Neuronal stem cell (in vitro differentiated cells): ENCODE data around the gene C11orf21.
A peak's percentile ranks its signal among the peaks of the same experiment; 100 is the strongest.

Experiments
- DNase-seq: peaks from one replicate; pipeline ENCODE4 v3.0.0-alpha.2; 2013; ENCODE audit warnings: low spot score
- H2AFZ ChIP-seq: one replicate; pipeline ENCODE4 v1.6.1; 2013; ENCODE audit warnings: mild to moderate bottlenecking, low read length, inconsistent platforms
- H2AK5ac ChIP-seq: 2 replicates; pipeline ENCODE4 v1.6.1; 2013; ENCODE audit warnings: low read depth, mild to moderate bottlenecking, inconsistent platforms, low read length, moderate library complexity, mixed read lengths
- H2BK120ac ChIP-seq: 2 replicates; pipeline ENCODE4 v1.6.1; 2013; ENCODE audit warnings: low read depth, mild to moderate bottlenecking, inconsistent platforms, low read length, moderate library complexity, mixed read lengths
- H2BK12ac ChIP-seq: one replicate; pipeline ENCODE4 v1.6.1; 2013; ENCODE audit warnings: low read length, inconsistent platforms
- H2BK15ac ChIP-seq: 2 replicates; pipeline ENCODE4 v1.6.1; 2013; ENCODE audit warnings: mild to moderate bottlenecking, low read length, inconsistent platforms, mixed read lengths
- H2BK5ac ChIP-seq: one replicate; pipeline ENCODE4 v1.6.1; 2013; ENCODE audit warnings: inconsistent platforms, mild to moderate bottlenecking, low read length, moderate library complexity
- H3K14ac ChIP-seq: one replicate; pipeline ENCODE4 v1.6.1; 2013; ENCODE audit warnings: low read length, inconsistent platforms
- H3K18ac ChIP-seq: 2 replicates; pipeline ENCODE4 v1.6.1; 2013; ENCODE audit warnings: low read length, inconsistent platforms
- H3K23ac ChIP-seq: 2 replicates; pipeline ENCODE4 v1.6.1; 2013; ENCODE audit warnings: low read depth, mild to moderate bottlenecking, mixed read lengths, low read length, inconsistent platforms; ENCODE audit not compliant: poor library complexity
- H3K27ac ChIP-seq: replicated peaks from 3 replicates; pipeline ENCODE4 v1.5.1; 2013; ENCODE audit warnings: low read length, inconsistent platforms
- H3K27me3 ChIP-seq, 3 experiments: 2 replicates each; pipeline ENCODE4 v1.6.1; 2013; ENCODE audit warnings: low read length in 3 of 3, mild to moderate bottlenecking in 2 of 3, inconsistent platforms in 1 of 3, low read depth in 1 of 3, mixed read lengths in 1 of 3, moderate library complexity in 1 of 3; ENCODE audit not compliant: control insufficient read depth in 3 of 3, insufficient read depth in 3 of 3
- H3K36me3 ChIP-seq, 2 donors: replicated peaks in 1 of 2; 2 replicates each; pipeline ENCODE4 v1.6.1; 2013; ENCODE audit warnings: low read length in 2 of 2; ENCODE audit not compliant: control insufficient read depth in 2 of 2, insufficient read depth in 2 of 2
- H3K4ac ChIP-seq: 2 replicates; pipeline ENCODE4 v1.6.1; 2013; ENCODE audit warnings: inconsistent platforms, mild to moderate bottlenecking, low read length, moderate library complexity
- H3K4me1 ChIP-seq, 2 donors: 1 replicate in 1 of 2; 2 replicates in 1 of 2; pipeline ENCODE4 v1.6.1; 2013; ENCODE audit warnings: low read length in 2 of 2, low read depth in 1 of 2; ENCODE audit not compliant: control insufficient read depth in 2 of 2, insufficient read depth in 1 of 2
- H3K4me2 ChIP-seq: one replicate; pipeline ENCODE4 v1.6.1; 2013; ENCODE audit warnings: mild to moderate bottlenecking, low read length, inconsistent platforms; ENCODE audit not compliant: insufficient read depth, poor library complexity, severe bottlenecking
- H3K4me3 ChIP-seq, 2 donors: 2 replicates each; pipeline ENCODE4 v1.5.1; 2013; ENCODE audit warnings: low read length in 2 of 2, mild to moderate bottlenecking in 2 of 2, inconsistent platforms in 1 of 2, moderate library complexity in 1 of 2
- H3K79me1 ChIP-seq: one replicate; pipeline ENCODE4 v1.6.1; 2013; ENCODE audit warnings: low read depth, mild to moderate bottlenecking, inconsistent platforms, low read length, moderate library complexity
- H3K9ac ChIP-seq: one replicate; pipeline ENCODE4 v1.6.1; 2013; ENCODE audit warnings: mild to moderate bottlenecking, low read depth, low read length, inconsistent platforms; ENCODE audit not compliant: poor library complexity
- H3K9me3 ChIP-seq, 2 donors: replicated peaks in 1 of 2; 2 replicates each; pipeline versions ENCODE3 to v1.6.1; 2013; ENCODE audit warnings: low read length in 2 of 2, mild to moderate bottlenecking in 2 of 2, inconsistent platforms in 1 of 2, low read depth in 1 of 2, mixed read lengths in 1 of 2, moderate library complexity in 1 of 2; ENCODE audit not compliant: control insufficient read depth in 2 of 2, insufficient read depth in 1 of 2
- H4K8ac ChIP-seq: one replicate; pipeline ENCODE4 v1.6.1; 2013; ENCODE audit warnings: low read depth, mild to moderate bottlenecking, inconsistent platforms, low read length, moderate library complexity
- H4K91ac ChIP-seq: one replicate; pipeline ENCODE4 v1.6.1; 2013; ENCODE audit warnings: low read length, low read depth, mild to moderate bottlenecking, inconsistent platforms; ENCODE audit not compliant: poor library complexity
- WGBS, 2 donors: extraction: QIAGEN DNeasy Blood & Tissue Kit; methylation state at CpG; one replicate each; pipeline ENCODE4 v1.1.7; 2013; ENCODE audit warnings: missing lambda C conversion rate in 2 of 2, mixed read lengths in 1 of 2; ENCODE audit not compliant: insufficient read length in 2 of 2, insufficient replicate concordance in 1 of 2; ENCODE audit errors: extremely low coverage in 2 of 2; 5-methylcytosine and 5-hydroxymethylcytosine counted together

C11orf21 gene

GRCh38 chr11:2275334-2276279, 26.1 kb downstream of the C11orf21 start:
- Histone ChIP-seq H3K27me3 (peaks cover 17 to 53% (median 40%) of the 10 kb centered on the region in 3 experiments), H3K23ac (peak overlapping the region; percentile 8)

GRCh38 chr11:2273771-2274170, 27.9 kb downstream of the C11orf21 start:
- Histone ChIP-seq H2BK15ac (no peak overlapping the region), H3K4ac (no peak overlapping the region), H3K14ac (no peak overlapping the region), H2BK5ac (no peak overlapping the region), H3K23ac (no peak overlapping the region), H2AFZ (no peak overlapping the region), H3K9ac (no peak overlapping the region), H3K18ac (no peak overlapping the region), H2AK5ac (no peak overlapping the region), H3K4me3 (no peak overlapping the region), H3K79me1 (no peaks in the 10 kb centered on the region), H3K4me1 (peaks cover 0 to 4% of the 10 kb centered on the region in 2 donors), H4K8ac (no peak overlapping the region), H3K36me3 (no peaks in the 10 kb centered on the region), H3K27ac (no peak overlapping the region), H2BK120ac (no peak overlapping the region), H3K9me3 (no peaks in the 10 kb centered on the region), H4K91ac (no peak overlapping the region), H2BK12ac (no peak overlapping the region), H3K27me3 (peaks cover 33 to 69% (median 59%) of the 10 kb centered on the region in 3 experiments), H3K4me2 (no peak overlapping the region)
- no peak for DNase-seq
- no CpG with 5 or more reads among the region's 12 CpGs for WGBS, 2 donors

More at GRCh38 chr11:2275334-2276279, 26.1 kb downstream of the C11orf21 start:
- H3K4me3 ChIP-seq: no peak overlapping the region
- no peak overlapping the region for H3K4ac ChIP-seq
- H4K91ac ChIP-seq: no peak overlapping the region
- DNase-seq: no peak
- H3K36me3 ChIP-seq: no peaks in the 10 kb centered on the region
- peak overlapping the region; percentile 43 for H2BK12ac ChIP-seq
- peak overlapping the region; percentile 13 for H3K18ac ChIP-seq
- peak overlapping the region; percentile 60 for H2AK5ac ChIP-seq
- H3K4me2 ChIP-seq: no peak overlapping the region
- no peak overlapping the region for H3K9ac ChIP-seq
- no peak overlapping the region for H2AFZ ChIP-seq
- no peaks in the 10 kb centered on the region for H3K4me1 ChIP-seq
- no peak overlapping the region for H2BK5ac ChIP-seq
- peak overlapping the region; percentile 78 for H3K14ac ChIP-seq
- H3K9me3 ChIP-seq: peaks cover 0 to 2% of the 10 kb centered on the region in 2 donors
- no peak overlapping the region for H4K8ac ChIP-seq
- H3K27ac ChIP-seq: no peak overlapping the region
- peak overlapping the region; percentile 21 for H2BK15ac ChIP-seq
- H2BK120ac ChIP-seq: no peak overlapping the region
- WGBS, 2 donors: no CpG with 5 or more reads among the region's 30 CpGs
- no peaks in the 10 kb centered on the region for H3K79me1 ChIP-seq

GRCh38 chr11:2273311-2273710, 28.4 kb downstream of the C11orf21 start:
- Histone ChIP-seq H3K79me1 (no peaks in the 10 kb centered on the region), H2BK5ac (no peak overlapping the region), H2BK15ac (no peak overlapping the region), H3K9me3 (no peaks in the 10 kb centered on the region), H3K4ac (no peak overlapping the region), H3K36me3 (no peaks in the 10 kb centered on the region), H2BK12ac (no peak overlapping the region), H3K27me3 (peaks cover 38 to 74% (median 63%) of the 10 kb centered on the region in 3 experiments), H3K9ac (peak overlapping the region; percentile 7), H2BK120ac (no peak overlapping the region), H3K18ac (no peak overlapping the region), H4K91ac (no peak overlapping the region), H2AK5ac (no peak overlapping the region), H3K4me3 (no peak overlapping the region), H3K4me2 (no peak overlapping the region), H3K27ac (no peak overlapping the region), H3K14ac (no peak overlapping the region), H2AFZ (no peak overlapping the region), H4K8ac (no peak overlapping the region), H3K4me1 (peaks cover 0 to 7% of the 10 kb centered on the region in 2 donors), H3K23ac (no peak overlapping the region)
- WGBS, 2 donors: no CpG with 5 or more reads among the region's 15 CpGs
- DNase-seq: no peak

GRCh38 chr11:2272946-2273280, 28.8 kb downstream of the C11orf21 start:
- DNase-seq: no peak
- H3K14ac ChIP-seq: no peak overlapping the region
- H3K27me3 ChIP-seq: peaks cover 41 to 75% (median 67%) of the 10 kb centered on the region in 3 experiments

More at GRCh38 chr11:2272946-2273280, 28.8 kb downstream of the C11orf21 start:
- H3K4me1 ChIP-seq: peaks cover 0 to 7% of the 10 kb centered on the region in 2 donors
- no peak overlapping the region for H4K8ac ChIP-seq
- H3K18ac ChIP-seq: peak overlapping the region; percentile 8
- H3K36me3 ChIP-seq: no peaks in the 10 kb centered on the region
- H3K4ac ChIP-seq: no peak overlapping the region
- H2AFZ ChIP-seq: no peak overlapping the region
- H3K79me1 ChIP-seq: peaks cover 4% of the 10 kb centered on the region
- H2BK12ac ChIP-seq: no peak overlapping the region
- no peak overlapping the region for H2AK5ac ChIP-seq
- H2BK15ac ChIP-seq: no peak overlapping the region
- no peak overlapping the region for H3K9ac ChIP-seq
- no peak overlapping the region for H3K4me3 ChIP-seq
- no CpG with 5 or more reads among the region's 7 CpGs for WGBS, 2 donors
- H3K27ac ChIP-seq: no peak overlapping the region
- peak overlapping the region; percentile 80 for H3K23ac ChIP-seq
- H3K4me2 ChIP-seq: no peak overlapping the region
- H2BK5ac ChIP-seq: no peak overlapping the region
- no peaks in the 10 kb centered on the region for H3K9me3 ChIP-seq
- H4K91ac ChIP-seq: no peak overlapping the region
- no peak overlapping the region for H2BK120ac ChIP-seq
